Measurements from ENCODE around the gene CTDSPL. TPM values are rescaled to one million over a fixed set of nuclear protein-coding genes. Genes with fewer than 3 reads are reported as not detected.
"Not testable (repeated sequence)": the region's sequence is repeated elsewhere in the genome, so short reads cannot be mapped to it uniquely, and the experiment has no call there.

Gene CTDSPL
- total RNA-seq, 1 donor from 2014 or later, result 72.7 TPM

- Mint-ChIP-seq H3K4me3 (peak overlapping the region; percentile 84), H3K36me3 (no peaks in the 10 kb centered on the region), H3K9me3 (no peaks in the 10 kb centered on the region), H3K4me1 (ENCODE audit: unreplicated experiment) (peaks cover 16% of the 10 kb centered on the region), H3K27me3 (peaks cover 8% of the 10 kb centered on the region), H3K27ac (peak overlapping the region; percentile 92)
- TF ChIP-seq, protein P1, sequence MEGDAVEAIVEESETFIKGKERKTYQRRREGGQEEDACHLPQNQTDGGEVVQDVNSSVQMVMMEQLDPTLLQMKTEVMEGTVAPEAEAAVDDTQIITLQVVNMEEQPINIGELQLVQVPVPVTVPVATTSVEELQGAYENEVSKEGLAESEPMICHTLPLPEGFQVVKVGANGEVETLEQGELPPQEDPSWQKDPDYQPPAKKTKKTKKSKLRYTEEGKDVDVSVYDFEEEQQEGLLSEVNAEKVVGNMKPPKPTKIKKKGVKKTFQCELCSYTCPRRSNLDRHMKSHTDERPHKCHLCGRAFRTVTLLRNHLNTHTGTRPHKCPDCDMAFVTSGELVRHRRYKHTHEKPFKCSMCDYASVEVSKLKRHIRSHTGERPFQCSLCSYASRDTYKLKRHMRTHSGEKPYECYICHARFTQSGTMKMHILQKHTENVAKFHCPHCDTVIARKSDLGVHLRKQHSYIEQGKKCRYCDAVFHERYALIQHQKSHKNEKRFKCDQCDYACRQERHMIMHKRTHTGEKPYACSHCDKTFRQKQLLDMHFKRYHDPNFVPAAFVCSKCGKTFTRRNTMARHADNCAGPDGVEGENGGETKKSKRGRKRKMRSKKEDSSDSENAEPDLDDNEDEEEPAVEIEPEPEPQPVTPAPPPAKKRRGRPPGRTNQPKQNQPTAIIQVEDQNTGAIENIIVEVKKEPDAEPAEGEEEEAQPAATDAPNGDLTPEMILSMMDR (conservative IDR thresholded peaks at IDR 0.05), result no peak
- DNase-seq (ENCODE audit: extremely low spot score, unreplicated experiment), result no peak
Measured at GRCh38 chr3:38030126-38031021, 168.7 kb downstream of the CTDSPL start.

- Mint-ChIP-seq H3K4me1 (ENCODE audit: unreplicated experiment) (peaks cover 10% of the 10 kb centered on the region), H3K27ac (peak overlapping the region; percentile 92), H3K4me3 (peak overlapping the region; percentile 84)
Measured at GRCh38 chr3:38031022-38031994, 169.6 kb downstream of the CTDSPL start.

GRCh38 chr3:38032328-38032865 is 170.7 kb downstream of the CTDSPL start:
- Mint-ChIP-seq H3K27ac (no peak overlapping the region), H3K9me3 (no peaks in the 10 kb centered on the region), H3K36me3 (no peaks in the 10 kb centered on the region), H3K4me1 (ENCODE audit: unreplicated experiment) (peaks cover 13% of the 10 kb centered on the region), H3K4me3 (no peak overlapping the region), H3K27me3 (peaks cover 10% of the 10 kb centered on the region)
- DNase-seq (ENCODE audit: extremely low spot score, unreplicated experiment), result no peak
- TF ChIP-seq, protein P1 (conservative IDR thresholded peaks at IDR 0.05), result no peak

More at GRCh38 chr3:38031022-38031994, 169.6 kb downstream of the CTDSPL start:
- Mint-ChIP-seq H3K9me3 (no peaks in the 10 kb centered on the region), H3K36me3 (no peaks in the 10 kb centered on the region), H3K27me3 (peaks cover 8% of the 10 kb centered on the region)
- TF ChIP-seq, protein P1 (conservative IDR thresholded peaks at IDR 0.05), result no peak
- DNase-seq (ENCODE audit: extremely low spot score, unreplicated experiment), result no peak

DNA sequence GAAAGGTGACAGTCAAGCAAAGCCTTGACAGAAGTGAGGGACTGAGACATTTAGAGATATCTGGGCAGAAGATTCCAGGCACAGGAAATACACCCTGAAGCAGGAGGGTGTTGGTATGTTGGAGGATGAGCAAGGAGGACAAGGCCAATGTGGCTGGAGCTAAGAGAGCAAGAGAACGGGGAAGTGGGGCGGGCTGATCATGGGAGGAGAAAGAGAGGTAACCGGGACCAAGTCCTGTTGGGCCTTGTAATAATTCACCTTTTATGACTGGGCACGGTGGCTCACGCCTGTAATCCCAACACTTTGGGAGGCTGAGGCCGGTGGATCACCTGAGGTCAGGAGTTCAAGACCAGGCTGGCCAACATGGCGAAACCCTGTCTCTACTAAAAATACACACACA is 171.9 kb downstream of the CTDSPL start:
- H3K27me3 Mint-ChIP-seq, result peaks cover 15% of the 10 kb centered on the region
- peaks cover 15% of the 10 kb centered on the region for H3K4me1 Mint-ChIP-seq (ENCODE audit: unreplicated experiment)
- H3K27ac Mint-ChIP-seq; DNase-seq (ENCODE audit: extremely low spot score, unreplicated experiment); H3K9me3 Mint-ChIP-seq; H3K4me3 Mint-ChIP-seq; H3K36me3 Mint-ChIP-seq: not testable (repeated sequence)

Small RNA genes lying within 50 kb of the gene (microRNA-seq; reads per million reads assigned to microRNA genes)
- gene MIR26A1, result 22.6 reads per million, percentile 46 among the genes with 10 or more reads in this experiment

Other genes with a start within 250 kb of the CTDSPL start
- 14.2 and 16.9 TPM in 2 replicates for gene VILL, start 128.9 kb downstream of the CTDSPL start, total RNA-seq (ENCODE audit: low replicate concordance)
- gene PLCD1, start 167.8 kb downstream of the CTDSPL start, total RNA-seq (ENCODE audit: low replicate concordance), result 28.7 and 31.6 TPM in 2 replicates
- gene DLEC1, start 177.3 kb downstream of the CTDSPL start, total RNA-seq (ENCODE audit: low replicate concordance), result 0.76 and 3.2 TPM in 2 replicates

Data from type B pancreatic cell (in vitro differentiated cells).